CD4-positive, alpha-beta T cell treated with Interleukin-17A for 1 hour (primary cell): ENCODE results near the gene FZD7.

ENCODE experiments used
- DNase-seq: peaks from one replicate; pipeline ENCODE4 v3.0.0-alpha.2; 2020

FZD7 gene

DNA sequence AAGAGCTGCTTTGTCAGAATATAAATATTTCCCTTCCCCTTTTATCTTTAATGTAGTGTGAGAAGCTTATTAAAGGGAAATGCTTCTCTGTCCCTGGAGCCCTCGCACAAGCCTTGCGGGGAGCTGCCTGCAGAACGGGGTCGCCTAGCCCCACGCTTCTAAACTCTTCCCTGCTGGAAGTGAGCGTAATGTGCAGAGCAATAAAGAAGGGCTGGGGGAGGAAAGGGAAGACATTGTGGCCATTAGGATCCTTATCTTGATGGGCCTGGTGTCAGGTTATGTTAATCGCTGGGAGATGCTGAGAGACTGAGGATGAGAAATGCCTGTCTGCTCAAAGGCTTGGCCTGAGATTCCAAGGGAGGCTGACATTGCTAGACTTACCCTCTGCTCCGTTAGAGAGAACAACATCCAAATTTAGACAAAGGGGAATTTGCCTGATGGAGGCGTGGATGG lies 18.9 kb upstream of the FZD7 start:
- DNase-seq, result no peak

DNA sequence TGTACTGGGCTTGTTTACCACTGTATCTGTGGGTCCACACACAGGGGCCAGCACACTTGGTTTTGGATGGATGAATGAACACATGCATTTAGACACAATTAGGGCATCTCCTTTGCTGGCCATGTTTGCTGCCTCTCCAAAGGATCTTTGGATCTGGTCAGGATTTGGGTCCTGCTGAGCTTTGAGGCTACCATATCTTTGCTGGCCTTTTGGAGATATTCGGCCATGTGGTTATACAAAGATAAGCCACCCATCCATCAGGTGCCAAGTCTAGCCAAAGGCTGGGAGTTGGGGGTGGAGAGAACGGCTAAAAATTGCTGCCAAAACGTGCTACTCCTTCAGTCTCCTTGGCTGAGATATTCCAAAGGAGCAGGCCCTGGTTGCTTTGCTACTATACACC lies 18.2 kb upstream of the FZD7 start:
- no peak for DNase-seq

DNA sequence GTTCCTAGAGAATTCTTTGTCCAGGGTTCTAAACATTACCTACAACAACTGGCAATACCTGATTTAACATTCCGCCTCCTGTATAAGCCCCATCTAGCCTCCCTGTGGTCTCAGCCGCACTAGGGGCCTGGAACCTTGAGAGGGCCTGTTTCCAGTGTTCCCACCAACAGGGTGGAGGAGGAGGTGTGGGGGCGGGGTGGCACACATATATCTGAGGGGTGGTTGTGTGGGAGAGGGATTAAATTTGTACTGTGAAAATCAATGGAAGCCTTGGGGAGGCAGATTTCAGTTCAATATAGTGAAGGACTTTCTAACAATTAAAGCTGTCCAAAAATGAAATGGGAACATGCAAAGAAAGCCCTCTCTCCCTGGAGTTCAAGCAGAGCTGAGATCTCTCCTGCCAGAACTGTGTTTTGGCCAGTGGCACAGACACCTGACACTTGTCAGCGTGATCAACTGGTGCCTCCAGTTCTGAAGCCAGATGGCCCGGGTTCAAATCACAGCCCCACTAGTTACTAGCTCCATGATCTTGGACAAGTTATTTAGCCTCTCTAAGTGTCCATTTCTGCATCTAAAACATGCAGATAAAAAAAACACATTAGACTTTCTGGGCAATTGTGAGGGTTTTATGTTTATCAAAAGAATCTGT lies 17.0 kb upstream of the FZD7 start:
- DNase-seq, result no peak

DNA sequence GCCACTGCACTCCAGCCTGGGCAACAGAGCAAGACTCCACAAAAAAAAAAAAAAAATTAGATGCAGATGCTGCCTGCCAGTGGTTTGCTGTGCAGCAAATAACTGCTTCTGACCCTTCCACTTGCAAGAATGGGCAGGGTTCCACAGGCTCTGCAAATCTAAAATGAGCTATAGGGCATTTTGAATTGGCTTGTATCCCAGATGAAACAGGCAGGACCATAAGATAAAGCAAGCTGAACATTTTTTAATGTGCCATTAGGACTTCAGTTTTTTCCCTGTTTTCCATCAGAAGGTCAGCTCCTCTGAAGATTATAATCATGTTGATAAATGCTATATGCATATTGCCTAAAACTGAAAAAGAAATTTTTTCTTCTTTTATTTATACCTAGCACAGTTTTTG lies 15.7 kb upstream of the FZD7 start:
- no peak for DNase-seq

DNA sequence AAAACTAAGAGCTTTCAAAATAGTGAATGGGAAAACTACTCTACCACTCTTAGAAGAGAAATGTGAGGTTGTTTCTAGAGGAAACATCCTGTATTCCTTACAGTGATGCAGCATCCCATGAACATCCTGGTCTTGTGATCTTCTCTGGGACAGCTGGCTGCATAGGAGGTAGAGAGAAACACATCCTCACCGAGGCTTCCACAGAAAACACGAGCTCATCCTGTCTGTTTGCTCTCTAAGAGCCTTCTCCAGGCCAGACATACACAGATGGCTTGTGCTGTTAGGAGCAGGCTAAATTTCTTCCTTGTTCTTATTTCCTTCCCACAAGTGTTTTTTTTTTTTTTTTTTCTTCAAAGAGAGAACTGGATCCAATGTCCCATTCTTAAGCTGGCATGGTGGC lies 14.7 kb upstream of the FZD7 start:
- no peak for DNase-seq

DNA sequence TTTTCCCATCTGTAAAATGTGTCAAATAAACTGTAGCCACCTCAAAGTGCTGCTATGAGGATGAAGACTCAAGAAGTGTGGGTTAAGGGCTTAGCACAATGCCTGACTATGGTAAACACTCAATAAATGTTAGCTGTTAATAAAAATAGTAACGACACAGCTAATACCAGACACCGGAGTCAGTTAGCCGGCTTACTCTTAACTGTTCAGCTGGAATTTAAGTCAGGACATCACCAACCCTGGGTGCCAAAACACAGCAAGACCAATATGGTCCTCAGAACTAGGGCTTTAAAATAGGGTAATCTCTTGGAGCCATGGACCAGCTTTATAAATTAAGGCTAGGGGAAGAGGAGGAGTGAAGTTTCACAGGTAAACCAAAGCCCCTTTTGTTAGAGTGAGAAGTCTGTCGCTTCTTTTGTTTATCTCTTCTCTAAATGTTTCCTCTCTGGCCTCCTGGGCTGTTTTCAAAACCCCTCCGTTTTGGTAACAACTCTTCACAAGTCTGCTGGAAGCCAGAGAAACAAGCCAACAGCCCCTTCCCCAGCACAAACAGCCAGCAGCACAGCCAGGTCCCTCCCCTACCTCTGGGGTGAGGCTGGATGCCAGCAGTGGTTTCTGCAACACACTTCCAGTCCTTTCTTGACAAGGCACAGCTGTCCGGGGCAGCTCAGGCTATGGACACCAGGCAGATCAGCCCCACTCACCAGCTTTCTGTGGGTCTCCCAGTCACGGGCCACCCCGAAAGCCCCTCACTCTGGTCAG lies 13.8 kb upstream of the FZD7 start:
- no peak for DNase-seq

DNA sequence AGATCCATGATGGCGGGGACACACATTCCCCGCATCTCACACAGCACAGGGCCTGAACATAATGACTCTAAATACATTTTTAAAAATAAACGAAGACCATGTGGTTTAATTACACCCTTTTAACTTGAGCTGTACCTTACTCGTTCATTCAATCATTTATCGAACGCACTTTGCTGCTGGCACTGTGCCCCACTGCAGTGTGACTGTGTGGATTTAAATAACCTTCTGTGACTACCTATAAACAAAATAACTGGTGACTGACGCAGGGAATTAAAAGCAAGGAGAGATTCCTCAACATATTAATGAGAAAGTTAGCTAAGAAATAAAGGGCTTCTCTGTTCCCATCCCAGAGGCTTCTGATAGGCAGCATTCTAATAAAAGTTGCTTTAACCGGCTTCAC lies 10.9 kb upstream of the FZD7 start:
- no peak for DNase-seq

DNA sequence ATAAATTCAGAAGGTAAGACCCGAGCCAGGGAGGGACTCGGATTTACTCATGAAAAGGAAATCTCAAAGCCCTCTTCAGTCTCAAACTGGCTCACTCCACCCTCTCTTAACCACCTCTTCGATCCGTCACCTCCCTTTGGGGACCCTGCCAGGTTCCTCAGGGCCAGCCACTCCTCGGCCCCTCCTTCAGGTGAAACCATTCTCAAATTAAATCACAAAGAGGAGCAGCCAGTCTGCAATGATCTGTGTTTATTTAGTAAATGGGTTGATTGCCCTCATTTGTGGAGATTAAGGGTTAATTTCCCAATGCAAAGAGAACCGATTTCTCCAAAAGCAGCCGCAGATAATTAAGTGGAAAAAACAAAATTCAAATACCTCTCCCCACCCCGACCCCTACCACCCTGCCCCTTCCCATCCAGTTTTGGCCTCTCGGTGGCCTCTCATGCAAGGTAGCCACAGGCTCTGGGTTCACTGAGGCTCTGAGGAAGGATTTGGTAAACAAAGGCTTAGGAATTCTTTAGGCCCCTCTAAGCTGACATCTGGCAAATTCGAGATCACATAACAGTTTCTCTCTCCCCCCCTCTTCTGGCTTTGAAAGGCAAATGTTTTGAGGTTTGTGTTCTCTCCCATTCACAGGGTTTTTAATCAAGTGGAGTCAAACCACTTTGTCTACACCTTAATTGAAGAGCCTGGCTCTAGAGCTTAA lies 10.3 kb upstream of the FZD7 start:
- DNase-seq, result no peak

DNA sequence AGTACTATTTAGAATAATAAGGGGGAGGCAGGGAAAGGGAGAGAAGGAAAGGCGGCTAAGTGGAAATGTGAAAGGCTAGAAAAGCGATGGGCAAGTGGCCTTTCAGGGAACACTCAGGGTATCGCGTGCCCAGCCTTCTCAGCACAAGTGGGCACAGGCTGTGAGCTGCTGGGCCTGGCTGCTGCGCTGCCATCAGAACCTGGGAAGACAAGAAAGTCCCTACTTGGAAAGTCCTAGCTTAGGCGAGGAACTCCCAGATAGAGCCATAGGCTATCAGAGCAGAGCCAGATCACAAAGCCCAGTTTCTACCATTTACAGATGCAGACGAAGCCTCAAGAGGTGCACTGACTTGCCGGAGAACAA lies 9.8 kb upstream of the FZD7 start:
- no peak for DNase-seq

DNA sequence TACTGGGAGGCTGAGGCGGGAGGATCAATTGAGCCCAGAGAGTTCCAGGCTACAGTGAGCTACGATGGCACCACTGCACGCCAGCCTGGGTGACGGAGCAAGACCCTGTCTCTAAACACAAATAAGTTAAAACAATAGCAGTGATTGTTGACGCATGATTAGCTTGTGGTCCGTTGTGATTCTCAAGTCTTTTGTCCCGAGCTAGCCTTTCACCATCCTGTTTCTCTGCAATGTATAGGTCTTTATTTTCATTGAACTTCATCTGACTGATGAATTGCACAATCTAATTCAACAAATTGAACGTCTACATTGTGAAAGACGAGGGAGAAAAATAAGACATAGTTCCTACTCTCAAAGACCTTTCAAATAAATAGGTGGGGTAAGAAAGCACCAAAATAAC lies 8.8 kb upstream of the FZD7 start:
- no peak for DNase-seq

DNA sequence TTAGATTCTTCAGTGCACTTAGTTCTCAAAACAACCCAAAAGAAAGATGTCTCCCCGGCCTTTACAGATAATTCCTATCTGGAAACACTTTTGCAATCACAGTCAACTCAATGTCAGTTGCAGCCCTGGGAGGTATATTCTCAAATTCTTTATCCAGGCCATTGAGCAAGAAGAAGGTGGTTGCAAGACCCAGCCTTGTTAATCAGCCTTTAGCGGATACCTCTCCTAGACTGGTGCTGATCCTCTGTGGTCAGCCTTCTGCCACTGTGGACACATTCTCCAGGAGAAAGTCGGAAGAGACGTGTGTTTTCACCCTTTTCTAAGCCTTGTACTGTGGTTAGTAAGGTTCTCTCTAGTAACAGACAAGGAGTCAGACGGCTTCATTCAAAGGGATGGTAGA lies 7.8 kb upstream of the FZD7 start:
- no peak for DNase-seq

DNA sequence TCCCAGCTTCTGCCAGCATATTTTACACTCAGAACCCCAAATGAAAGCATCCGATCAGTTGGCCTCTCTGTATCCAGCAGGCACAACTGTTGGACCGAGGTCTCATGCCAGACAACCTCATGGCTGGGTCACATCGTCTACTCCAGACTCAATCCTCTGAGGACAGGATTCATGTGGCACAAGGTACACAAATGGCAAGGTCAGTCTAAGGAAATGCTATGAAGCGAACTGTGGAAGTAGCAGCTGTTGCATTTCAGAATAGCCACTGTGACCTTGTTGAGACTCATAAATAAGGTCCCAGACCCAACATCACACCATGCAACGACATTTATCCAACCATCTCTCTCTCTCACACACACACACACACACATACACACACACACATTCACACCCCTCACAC lies 7.1 kb upstream of the FZD7 start:
- DNase-seq, result no peak

DNA sequence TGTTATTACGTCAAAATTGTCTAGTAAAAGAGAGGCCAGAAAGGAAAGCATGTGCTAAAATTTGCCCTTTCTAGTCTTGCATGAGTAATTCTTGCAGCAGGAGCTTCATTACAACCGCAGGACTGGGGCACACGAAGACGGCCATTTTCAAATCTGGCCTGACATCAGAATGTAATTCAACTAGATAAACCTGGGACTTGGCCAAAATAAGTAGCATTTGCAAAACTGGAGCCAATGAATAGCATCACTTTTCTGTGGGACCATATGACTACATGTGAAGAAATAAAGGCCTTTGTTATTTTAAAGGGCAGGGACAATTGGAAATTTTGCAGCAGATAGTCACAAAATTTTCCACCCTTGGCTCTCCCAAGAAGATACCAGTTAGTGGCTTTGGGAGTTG lies 3.0 kb upstream of the FZD7 start:
- no peak for DNase-seq

DNA sequence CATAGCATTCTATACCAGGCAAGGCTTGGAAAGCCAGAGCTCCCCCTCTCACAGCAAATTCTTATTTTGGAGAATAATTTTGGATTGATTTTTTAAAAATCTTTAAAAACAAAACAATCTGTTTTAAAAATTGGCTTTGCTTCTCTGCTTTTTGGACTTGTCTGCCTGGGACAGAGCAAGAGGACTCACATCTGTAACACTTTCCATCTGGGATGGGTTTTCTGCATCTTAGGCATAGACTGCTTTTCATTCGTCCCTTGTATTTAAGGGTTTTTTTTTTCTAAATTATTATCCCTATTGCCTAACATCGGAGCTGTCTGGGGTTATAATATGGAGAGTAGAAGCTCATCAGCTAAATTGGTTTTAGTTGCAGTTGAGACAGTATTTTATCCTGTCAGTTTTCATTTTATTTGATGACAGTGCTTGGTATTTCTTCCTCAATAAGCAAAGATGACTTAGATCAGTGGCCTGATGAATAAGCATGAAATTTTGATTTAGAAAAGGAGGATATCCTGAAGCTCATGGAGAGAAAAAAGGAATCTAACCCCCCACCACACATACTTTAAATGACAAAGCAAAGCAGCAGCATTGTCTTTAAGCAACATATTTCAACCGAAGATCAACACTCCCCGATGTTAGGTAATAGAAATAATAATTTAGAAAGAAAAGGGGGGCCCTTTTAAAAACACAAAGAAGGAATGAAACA lies 2.3 kb upstream of the FZD7 start:
- DNase-seq, result no peak

DNA sequence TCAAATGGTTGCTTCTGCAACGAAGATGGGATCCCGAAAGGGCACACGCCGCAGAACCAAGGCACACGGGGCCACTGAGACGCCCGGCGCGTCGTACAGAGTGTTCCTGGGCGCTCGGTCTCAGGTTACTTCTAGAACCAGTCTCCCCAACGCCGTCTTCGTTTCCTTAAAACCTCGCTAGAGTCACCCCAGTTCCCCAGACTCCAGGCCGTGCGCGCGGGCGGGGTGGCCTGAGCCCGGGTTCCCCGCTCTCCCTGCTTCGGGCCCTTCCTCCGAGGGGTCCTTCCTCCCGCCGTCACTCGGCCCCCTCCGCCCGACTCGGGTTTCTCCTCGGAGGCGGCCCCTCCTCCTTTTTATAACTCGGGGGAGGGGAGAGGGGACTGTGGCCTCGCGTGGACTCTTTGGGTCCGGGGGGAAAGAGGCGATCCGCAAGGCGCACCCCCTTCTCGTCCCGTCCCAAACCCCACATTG lies 774 bp upstream of the FZD7 start:
- peak; percentile 38 for DNase-seq

DNA sequence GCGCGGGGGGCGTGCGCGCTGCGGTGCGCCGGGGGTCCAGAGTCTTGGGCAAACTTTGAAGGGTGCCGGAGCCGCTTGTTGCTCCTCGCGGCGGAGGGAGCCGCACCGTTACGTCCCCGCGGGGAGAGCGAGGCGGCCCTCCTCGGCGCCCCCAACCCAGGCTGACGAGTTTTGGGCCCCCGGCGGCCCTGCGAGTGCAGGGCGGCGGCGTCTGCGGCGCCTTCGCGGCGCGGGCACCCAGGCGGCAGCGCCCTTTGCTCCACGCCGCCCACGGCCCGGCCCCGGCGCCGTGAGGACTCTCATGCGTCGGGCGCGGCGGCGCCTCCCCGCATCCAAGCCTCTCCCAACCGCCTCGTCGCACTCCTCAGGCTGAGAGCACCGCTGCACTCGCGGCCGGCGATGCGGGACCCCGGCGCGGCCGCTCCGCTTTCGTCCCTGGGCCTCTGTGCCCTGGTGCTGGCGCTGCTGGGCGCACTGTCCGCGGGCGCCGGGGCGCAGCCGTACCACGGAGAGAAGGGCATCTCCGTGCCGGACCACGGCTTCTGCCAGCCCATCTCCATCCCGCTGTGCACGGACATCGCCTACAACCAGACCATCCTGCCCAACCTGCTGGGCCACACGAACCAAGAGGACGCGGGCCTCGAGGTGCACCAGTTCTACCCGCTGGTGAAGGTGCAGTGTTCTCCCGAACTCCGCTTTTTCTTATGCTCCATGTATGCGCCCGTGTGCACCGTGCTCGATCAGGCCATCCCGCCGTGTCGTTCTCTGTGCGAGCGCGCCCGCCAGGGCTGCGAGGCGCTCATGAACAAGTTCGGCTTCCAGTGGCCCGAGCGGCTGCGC lies 814 bp downstream of the FZD7 start:
- DNase-seq, result peak; percentile 19

DNA sequence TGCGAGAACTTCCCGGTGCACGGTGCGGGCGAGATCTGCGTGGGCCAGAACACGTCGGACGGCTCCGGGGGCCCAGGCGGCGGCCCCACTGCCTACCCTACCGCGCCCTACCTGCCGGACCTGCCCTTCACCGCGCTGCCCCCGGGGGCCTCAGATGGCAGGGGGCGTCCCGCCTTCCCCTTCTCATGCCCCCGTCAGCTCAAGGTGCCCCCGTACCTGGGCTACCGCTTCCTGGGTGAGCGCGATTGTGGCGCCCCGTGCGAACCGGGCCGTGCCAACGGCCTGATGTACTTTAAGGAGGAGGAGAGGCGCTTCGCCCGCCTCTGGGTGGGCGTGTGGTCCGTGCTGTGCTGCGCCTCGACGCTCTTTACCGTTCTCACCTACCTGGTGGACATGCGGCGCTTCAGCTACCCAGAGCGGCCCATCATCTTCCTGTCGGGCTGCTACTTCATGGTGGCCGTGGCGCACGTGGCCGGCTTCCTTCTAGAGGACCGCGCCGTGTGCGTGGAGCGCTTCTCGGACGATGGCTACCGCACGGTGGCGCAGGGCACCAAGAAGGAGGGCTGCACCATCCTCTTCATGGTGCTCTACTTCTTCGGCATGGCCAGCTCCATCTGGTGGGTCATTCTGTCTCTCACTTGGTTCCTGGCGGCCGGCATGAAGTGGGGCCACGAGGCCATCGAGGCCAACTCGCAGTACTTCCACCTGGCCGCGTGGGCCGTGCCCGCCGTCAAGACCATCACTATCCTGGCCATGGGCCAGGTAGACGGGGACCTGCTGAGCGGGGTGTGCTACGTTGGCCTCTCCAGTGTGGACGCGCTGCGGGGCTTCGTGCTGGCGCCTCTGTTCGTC lies 1.7 kb downstream of the FZD7 start:
- peak; percentile 22 for DNase-seq

DNA sequence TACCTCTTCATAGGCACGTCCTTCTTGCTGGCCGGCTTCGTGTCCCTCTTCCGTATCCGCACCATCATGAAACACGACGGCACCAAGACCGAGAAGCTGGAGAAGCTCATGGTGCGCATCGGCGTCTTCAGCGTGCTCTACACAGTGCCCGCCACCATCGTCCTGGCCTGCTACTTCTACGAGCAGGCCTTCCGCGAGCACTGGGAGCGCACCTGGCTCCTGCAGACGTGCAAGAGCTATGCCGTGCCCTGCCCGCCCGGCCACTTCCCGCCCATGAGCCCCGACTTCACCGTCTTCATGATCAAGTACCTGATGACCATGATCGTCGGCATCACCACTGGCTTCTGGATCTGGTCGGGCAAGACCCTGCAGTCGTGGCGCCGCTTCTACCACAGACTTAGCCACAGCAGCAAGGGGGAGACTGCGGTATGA lies 2.3 kb downstream of the FZD7 start:
- DNase-seq, result no peak

DNA sequence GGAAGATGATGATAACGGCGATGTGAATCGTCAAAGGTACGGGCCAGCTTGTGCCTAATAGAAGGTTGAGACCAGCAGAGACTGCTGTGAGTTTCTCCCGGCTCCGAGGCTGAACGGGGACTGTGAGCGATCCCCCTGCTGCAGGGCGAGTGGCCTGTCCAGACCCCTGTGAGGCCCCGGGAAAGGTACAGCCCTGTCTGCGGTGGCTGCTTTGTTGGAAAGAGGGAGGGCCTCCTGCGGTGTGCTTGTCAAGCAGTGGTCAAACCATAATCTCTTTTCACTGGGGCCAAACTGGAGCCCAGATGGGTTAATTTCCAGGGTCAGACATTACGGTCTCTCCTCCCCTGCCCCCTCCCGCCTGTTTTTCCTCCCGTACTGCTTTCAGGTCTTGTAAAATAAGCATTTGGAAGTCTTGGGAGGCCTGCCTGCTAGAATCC lies 3.0 kb downstream of the FZD7 start:
- DNase-seq, result no peak

DNA sequence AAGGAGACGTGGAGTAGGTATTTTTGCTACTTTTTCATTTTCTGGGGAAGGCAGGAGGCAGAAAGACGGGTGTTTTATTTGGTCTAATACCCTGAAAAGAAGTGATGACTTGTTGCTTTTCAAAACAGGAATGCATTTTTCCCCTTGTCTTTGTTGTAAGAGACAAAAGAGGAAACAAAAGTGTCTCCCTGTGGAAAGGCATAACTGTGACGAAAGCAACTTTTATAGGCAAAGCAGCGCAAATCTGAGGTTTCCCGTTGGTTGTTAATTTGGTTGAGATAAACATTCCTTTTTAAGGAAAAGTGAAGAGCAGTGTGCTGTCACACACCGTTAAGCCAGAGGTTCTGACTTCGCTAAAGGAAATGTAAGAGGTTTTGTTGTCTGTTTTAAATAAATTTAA lies 3.4 kb downstream of the FZD7 start:
- no peak for DNase-seq

DNA sequence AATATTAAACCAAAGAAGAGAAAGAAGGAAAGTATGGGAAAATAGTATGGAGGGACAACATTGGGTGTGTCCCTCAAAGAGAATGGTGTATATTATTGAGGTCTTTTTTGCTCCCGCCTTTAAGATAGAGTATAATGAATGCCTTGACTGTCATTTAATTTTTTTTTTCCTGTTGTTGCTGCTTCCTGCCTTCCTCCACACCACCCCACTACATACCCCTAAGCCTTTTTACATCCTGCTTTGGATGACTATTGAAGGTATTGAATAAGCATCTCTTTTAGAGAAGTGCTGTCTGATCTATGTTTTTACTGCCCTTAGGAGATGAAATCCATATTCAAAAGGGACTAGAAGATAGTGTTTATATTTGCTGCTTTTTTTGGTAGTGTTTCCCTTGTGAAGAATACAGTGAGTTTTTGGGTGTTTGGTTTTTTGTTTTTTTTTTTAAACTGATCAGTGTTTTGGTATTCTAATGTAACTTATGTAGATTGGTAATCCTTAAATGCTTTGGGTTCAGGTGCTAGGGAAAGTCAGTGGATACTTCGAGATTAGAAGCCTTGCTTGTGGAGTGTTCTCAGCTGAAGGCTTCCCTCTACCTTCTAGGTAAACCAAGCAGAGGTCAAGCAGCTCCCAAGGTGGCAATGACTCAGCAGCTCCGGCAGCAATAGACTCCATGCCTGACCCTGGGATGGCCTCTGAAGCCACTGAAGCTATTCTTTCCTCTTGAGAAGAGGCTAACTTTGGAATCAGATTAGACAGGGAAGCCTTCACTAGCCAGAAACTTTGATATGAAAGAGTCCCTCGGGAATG lies 5.0 kb downstream of the FZD7 start:
- no peak for DNase-seq
